Measurements from ENCODE around the gene ST3GAL6. TPM values are rescaled to one million over a fixed set of nuclear protein-coding genes. Genes with fewer than 3 reads are reported as not detected.

The ST3GAL6 gene
- total and polyA plus RNA-seq, 2 of the 13 experiments (the other 11 are each of a cell fraction or from before 2014, with no cell fraction given): 17.5 to 23.2 TPM

- TF ChIP-seq TIGD3 (CRISPR knock-in tag; IDR thresholded peaks at IDR 0.05; ENCODE audit: borderline replicate concordance): no peak
- TF ChIP-seq ZBTB7B (CRISPR knock-in tag; IDR thresholded peaks at IDR 0.05): 0 out of 2 replicates have a peak, but pooled peaks have one; percentile 39
- TF ChIP-seq TERF1 (CRISPR knock-in tag; IDR thresholded peaks at IDR 0.05): no peak
- peak; percentile 66 for TF ChIP-seq SALL1 (CRISPR knock-in tag; IDR thresholded peaks at IDR 0.05)
- 0 out of 2 replicates have a peak, but pooled peaks have one; percentile 28 for TF ChIP-seq TGIF2 (CRISPR knock-in tag; IDR thresholded peaks at IDR 0.05)
- TF ChIP-seq SP5 (CRISPR knock-in tag; IDR thresholded peaks at IDR 0.05; ENCODE audit: borderline replicate concordance, low read depth): peak; percentile 94
- TF ChIP-seq ZNF281 (CRISPR knock-in tag; IDR thresholded peaks at IDR 0.05; ENCODE audit: borderline replicate concordance): 0 out of 2 replicates have a peak, but pooled peaks have one; percentile 41
- TF ChIP-seq KIAA2018 (CRISPR knock-in tag; IDR thresholded peaks at IDR 0.05; ENCODE audit: borderline replicate concordance): no peak
- peak; percentile 12; the same call in 1 of the 2 replicates for TF ChIP-seq TARDBP (CRISPR knock-in tag; IDR thresholded peaks at IDR 0.05)
- TF ChIP-seq ZNF329 (CRISPR knock-in tag; IDR thresholded peaks at IDR 0.05; ENCODE audit: low read depth): no peak
- TF ChIP-seq ZNF83 (CRISPR knock-in tag; IDR thresholded peaks at IDR 0.05; ENCODE audit: borderline replicate concordance): no peak
- no peak for TF ChIP-seq TCF12 (IDR thresholded peaks at IDR 0.05)
- no peak for TF ChIP-seq TCF12 (CRISPR knock-in tag; IDR thresholded peaks at IDR 0.05)
- no peak for TF ChIP-seq TOE1 (CRISPR knock-in tag; IDR thresholded peaks at IDR 0.05)
- no peak for TF ChIP-seq ZNF589 (CRISPR knock-in tag; conservative IDR thresholded peaks at IDR 0.05)
- TF ChIP-seq PPARG (CRISPR knock-in tag; conservative IDR thresholded peaks at IDR 0.05): no peak
These were observed 19.8 kb downstream of the ST3GAL6 start (continued) for GRCh38 chr3:98782824-98783500.
